ENCODE data around the gene TCF7L2.
A peak's percentile ranks its signal among the peaks of the same experiment; 100 is the strongest.

Gene TCF7L2

GRCh38 chr10:112969542-112969941 lies 19.5 kb downstream of the TCF7L2 start:
- Mint-ChIP-seq H3K4me1 (no peaks in the 10 kb centered on the region), H3K27me3 (peaks cover 58% of the 10 kb centered on the region), H3K27ac (no peak overlapping the region), H3K9me3 (no peaks in the 10 kb centered on the region), H3K4me3 (no peak overlapping the region)
- no peak for ATAC-seq
- DNase-seq: no peak

GRCh38 chr10:112970021-112970420 lies 20.0 kb downstream of the TCF7L2 start:
- ATAC-seq: no peak
- H3K27me3 Mint-ChIP-seq: peaks cover 56% of the 10 kb centered on the region

GRCh38 chr10:112972606-112973005 lies 22.6 kb downstream of the TCF7L2 start:
- no peak for DNase-seq
- Mint-ChIP-seq H3K27me3 (peaks cover 65% of the 10 kb centered on the region), H3K4me1 (no peaks in the 10 kb centered on the region), H3K27ac (no peak overlapping the region), H3K4me3 (no peak overlapping the region), H3K9me3 (no peaks in the 10 kb centered on the region)
- no peak for ATAC-seq

More at GRCh38 chr10:112970021-112970420, 20.0 kb downstream of the TCF7L2 start:
- no peak for DNase-seq
- Mint-ChIP-seq H3K9me3 (no peaks in the 10 kb centered on the region), H3K27ac (no peak overlapping the region), H3K4me3 (no peak overlapping the region), H3K4me1 (no peaks in the 10 kb centered on the region)

- no peak overlapping the region for H3K27ac Mint-ChIP-seq
- H3K4me1 Mint-ChIP-seq: no peaks in the 10 kb centered on the region
- DNase-seq: no peak
- peaks cover 70% of the 10 kb centered on the region for H3K27me3 Mint-ChIP-seq
- no peak overlapping the region for H3K4me3 Mint-ChIP-seq
- H3K9me3 Mint-ChIP-seq: no peaks in the 10 kb centered on the region
- ATAC-seq: no peak
Measured at GRCh38 chr10:112973046-112973445, 23.0 kb downstream of the TCF7L2 start.

GRCh38 chr10:112973805-112974204 lies 23.8 kb downstream of the TCF7L2 start:
- ATAC-seq: no peak
- no peak for DNase-seq
- no peaks in the 10 kb centered on the region for H3K9me3 Mint-ChIP-seq
- H3K4me1 Mint-ChIP-seq: no peaks in the 10 kb centered on the region
- no peak overlapping the region for H3K4me3 Mint-ChIP-seq
- H3K27ac Mint-ChIP-seq: no peak overlapping the region
- H3K27me3 Mint-ChIP-seq: peaks cover 75% of the 10 kb centered on the region

GRCh38 chr10:112977426-112977898 lies 27.4 kb downstream of the TCF7L2 start:
- peaks cover 18% of the 10 kb centered on the region for H3K4me1 Mint-ChIP-seq
- no peak for ATAC-seq
- peaks cover 79% of the 10 kb centered on the region for H3K27me3 Mint-ChIP-seq
- no peaks in the 10 kb centered on the region for H3K9me3 Mint-ChIP-seq
- no peak overlapping the region for H3K27ac Mint-ChIP-seq
- no peak overlapping the region for H3K4me3 Mint-ChIP-seq
- DNase-seq: no peak

DNA sequence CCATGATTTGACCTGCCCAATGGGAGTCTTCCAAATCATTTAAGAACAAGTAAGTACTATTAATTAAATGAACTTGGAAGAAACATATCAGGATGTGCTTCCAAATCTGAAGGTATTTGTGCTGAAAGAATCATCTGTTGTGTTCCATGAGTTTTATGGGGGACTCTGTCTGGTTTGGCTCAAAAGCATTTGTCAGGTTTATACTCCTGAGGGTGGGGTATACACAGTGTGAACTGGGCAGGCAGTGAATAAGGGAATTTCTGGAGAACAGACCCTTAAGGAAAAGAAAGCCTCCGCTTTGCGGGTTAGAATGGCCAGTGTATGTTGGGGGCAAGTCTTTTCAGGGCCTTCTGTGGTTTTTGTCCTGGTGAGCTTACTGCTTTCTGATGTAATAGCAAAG lies 29.9 kb downstream of the TCF7L2 start:
- DNase-seq: no peak

DNA sequence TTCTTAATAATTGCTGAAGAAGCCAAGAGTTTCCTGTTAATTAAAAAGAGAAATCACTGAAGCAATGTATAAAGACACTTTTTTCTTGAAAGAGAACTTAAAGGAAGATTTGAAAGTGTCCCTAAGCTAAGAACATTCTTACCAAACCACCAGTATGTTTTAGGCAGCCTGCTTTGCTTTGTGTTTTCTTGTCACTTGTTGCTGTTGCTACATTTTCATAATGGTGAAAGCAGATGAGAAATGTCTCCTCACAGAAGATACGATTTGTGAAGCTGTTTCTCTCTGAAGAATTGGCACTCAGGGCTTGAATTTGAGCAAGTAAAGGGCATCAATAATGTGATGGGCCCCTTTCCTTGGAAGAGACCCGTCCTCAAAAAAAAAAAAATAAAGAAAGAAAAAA lies 30.9 kb downstream of the TCF7L2 start:
- no peaks in the 10 kb centered on the region for H3K9me3 Mint-ChIP-seq
- peaks cover 86% of the 10 kb centered on the region for H3K27me3 Mint-ChIP-seq
- no peak overlapping the region for H3K27ac Mint-ChIP-seq
- peaks cover 27% of the 10 kb centered on the region for H3K4me1 Mint-ChIP-seq
- ATAC-seq (no peak), DNase-seq (no peak)
- peak overlapping the region in 1 of 2 donors; percentile 31 for H3K4me3 Mint-ChIP-seq

More for the DNA sequence above, 29.9 kb downstream of the TCF7L2 start:
- peaks cover 87% of the 10 kb centered on the region for H3K27me3 Mint-ChIP-seq
- no peaks in the 10 kb centered on the region for H3K9me3 Mint-ChIP-seq
- peaks cover 18% of the 10 kb centered on the region for H3K4me1 Mint-ChIP-seq
- H3K4me3 Mint-ChIP-seq: no peak overlapping the region
- H3K27ac Mint-ChIP-seq: no peak overlapping the region
- no peak for ATAC-seq

GRCh38 chr10:112981553-112981952 lies 31.5 kb downstream of the TCF7L2 start:
- no peak overlapping the region for H3K27ac Mint-ChIP-seq
- no peaks in the 10 kb centered on the region for H3K9me3 Mint-ChIP-seq
- H3K4me1 Mint-ChIP-seq: peaks cover 33% of the 10 kb centered on the region
- H3K27me3 Mint-ChIP-seq: peaks cover 87% of the 10 kb centered on the region
- ATAC-seq (peak; percentile 87), DNase-seq (peak; percentile 56 to 75)
- no peak overlapping the region for H3K4me3 Mint-ChIP-seq

DNA sequence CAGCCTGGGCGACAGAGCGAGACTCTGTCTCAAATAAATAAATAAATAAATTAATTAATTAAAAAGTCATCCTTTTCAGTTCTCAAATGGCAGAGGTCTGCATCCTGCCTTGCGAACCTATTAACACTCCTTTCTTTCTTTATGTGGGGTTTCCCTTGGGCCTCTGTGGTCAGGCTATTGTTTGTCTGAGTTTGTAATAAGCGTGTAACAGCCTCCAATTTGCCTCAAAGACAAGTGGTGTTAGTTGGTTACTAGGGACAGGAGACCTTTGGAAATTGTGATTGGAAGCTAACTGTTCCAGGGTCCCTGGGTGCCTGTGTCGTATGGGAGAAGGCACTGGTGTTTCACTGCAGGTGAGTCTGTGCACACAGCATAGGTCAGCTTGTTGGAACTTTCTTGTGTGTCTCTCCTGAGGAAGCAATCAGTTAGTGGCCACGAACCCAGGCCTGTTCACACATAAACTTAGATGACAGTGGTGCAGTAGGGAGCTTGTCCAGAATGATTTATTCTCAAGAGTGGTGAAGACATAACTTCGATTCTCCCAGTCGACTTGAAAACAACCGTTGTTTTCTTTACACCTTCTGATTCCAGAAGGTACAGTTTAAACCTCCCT lies 33.5 kb downstream of the TCF7L2 start:
- Mint-ChIP-seq H3K27ac (no peak overlapping the region), H3K9me3 (no peaks in the 10 kb centered on the region), H3K27me3 (peaks cover 89% of the 10 kb centered on the region), H3K4me1 (peaks cover 42% of the 10 kb centered on the region), H3K4me3 (no peak overlapping the region)
- ATAC-seq: no peak
- no peak for DNase-seq

DNA sequence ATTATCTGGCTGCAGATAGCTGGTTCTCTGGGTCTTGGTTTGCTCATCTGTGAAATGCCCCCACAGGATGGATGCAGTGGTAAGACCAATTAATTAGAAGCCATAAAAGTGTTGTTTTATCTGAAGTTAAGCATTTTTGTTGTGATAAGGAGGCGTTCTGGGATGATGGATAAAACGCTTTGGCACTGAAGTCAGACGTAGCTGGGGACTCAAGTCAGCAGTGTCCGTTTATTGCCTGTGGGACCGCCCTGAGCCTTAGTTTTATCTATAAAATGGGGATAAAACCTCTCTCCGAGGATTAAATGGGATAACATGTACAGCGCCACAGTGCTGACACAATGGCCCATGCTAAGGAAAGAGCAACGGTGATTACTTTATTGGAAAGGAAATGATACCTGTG lies 34.7 kb downstream of the TCF7L2 start:
- peaks cover 90% of the 10 kb centered on the region for H3K27me3 Mint-ChIP-seq

DNA sequence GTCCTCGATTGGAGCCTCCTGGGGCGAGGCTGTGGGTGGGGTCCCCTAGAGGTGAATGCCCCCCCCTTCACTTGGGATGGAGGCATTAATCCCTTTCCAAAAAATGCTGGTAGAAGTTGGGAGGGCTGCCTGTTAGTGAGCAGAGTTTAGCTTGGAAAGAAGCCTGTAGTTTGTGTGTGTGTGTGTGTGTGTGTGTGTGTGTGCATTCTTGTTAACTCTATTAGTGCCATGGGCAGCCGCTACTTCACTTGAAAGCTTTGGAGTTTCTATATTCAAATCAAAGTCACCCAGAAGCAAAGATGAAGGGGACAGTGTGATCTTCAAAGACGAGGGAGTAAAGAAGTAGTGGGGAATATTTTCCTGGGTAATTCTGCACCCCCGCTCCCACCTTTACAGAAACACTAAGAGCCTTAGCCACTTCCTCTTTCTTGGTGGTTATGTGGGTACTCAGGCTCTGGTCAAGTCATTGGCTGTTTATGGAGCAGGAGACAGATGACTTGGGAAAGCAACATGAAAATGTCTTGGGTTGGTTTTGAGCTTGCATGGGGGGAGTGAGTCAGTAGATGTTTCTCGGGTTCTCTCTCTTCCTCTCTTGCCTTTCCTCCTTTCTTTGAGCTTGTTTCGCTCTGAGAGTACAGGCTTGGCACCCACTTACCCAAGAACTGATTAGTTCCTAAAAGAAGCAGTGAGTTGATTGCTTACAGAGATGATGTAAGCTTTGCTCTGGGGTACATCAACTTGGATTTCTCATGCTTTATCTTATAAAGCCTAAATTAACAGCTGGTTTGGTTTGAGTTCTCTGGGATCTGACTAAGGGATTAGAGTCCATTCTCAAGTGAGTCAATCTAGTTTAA lies 35.9 kb downstream of the TCF7L2 start:
- Mint-ChIP-seq H3K9me3 (no peaks in the 10 kb centered on the region), H3K4me3 (peak overlapping the region; percentile 38 to 62), H3K4me1 (peaks cover 38% of the 10 kb centered on the region), H3K27ac (peak overlapping the region in 1 of 2 donors; percentile 60), H3K27me3 (peaks cover 81% of the 10 kb centered on the region)
- DNase-seq (peak; percentile 17 to 54), ATAC-seq (peak; percentile 88)

More for the DNA sequence above, 34.7 kb downstream of the TCF7L2 start:
- Mint-ChIP-seq H3K9me3 (no peaks in the 10 kb centered on the region), H3K4me3 (no peak overlapping the region), H3K4me1 (peaks cover 42% of the 10 kb centered on the region), H3K27ac (no peak overlapping the region)
- DNase-seq (no peak), ATAC-seq (no peak)

GRCh38 chr10:112986544-112987190 lies 36.6 kb downstream of the TCF7L2 start:
- peaks cover 31% of the 10 kb centered on the region for H3K4me1 Mint-ChIP-seq
- peak overlapping the region in 1 of 2 donors; percentile 60 for H3K27ac Mint-ChIP-seq
- H3K27me3 Mint-ChIP-seq: peaks cover 87% of the 10 kb centered on the region
- DNase-seq (no peak), ATAC-seq (peak; percentile 10)
- H3K4me3 Mint-ChIP-seq: peak overlapping the region; percentile 29 to 62
- no peaks in the 10 kb centered on the region for H3K9me3 Mint-ChIP-seq

GRCh38 chr10:112988839-112989406 lies 38.9 kb downstream of the TCF7L2 start:
- H3K9me3 Mint-ChIP-seq: no peaks in the 10 kb centered on the region
- ATAC-seq (no peak), DNase-seq (no peak)
- H3K27ac Mint-ChIP-seq: no peak overlapping the region
- H3K4me3 Mint-ChIP-seq: no peak overlapping the region
- H3K4me1 Mint-ChIP-seq: peaks cover 24% of the 10 kb centered on the region
- peaks cover 79% of the 10 kb centered on the region for H3K27me3 Mint-ChIP-seq

DNA sequence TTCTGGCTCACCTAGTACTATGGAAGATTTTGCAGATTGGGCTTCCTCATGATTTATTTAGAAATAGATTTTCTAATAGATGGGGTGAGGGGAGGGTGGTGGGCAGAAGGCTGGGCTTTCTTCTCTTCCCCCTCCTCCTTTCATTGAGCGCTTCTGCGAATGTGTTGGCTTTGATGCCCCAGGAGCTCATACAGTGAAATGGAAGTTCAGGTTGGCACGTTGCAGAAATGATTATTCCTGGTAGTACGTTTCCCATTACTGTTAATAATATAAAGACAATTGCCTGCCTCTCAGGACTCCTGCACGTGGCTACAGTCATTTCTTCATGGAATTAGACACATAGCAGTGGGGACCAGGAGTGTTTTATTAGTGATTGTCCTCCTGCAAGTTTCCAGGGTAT lies 39.8 kb downstream of the TCF7L2 start:
- ATAC-seq: no peak
- H3K4me3 Mint-ChIP-seq: no peak overlapping the region
- peaks cover 24% of the 10 kb centered on the region for H3K4me1 Mint-ChIP-seq
- no peak overlapping the region for H3K27ac Mint-ChIP-seq
- no peaks in the 10 kb centered on the region for H3K9me3 Mint-ChIP-seq
- DNase-seq: no peak
- H3K27me3 Mint-ChIP-seq: peaks cover 76% of the 10 kb centered on the region
